ENCODE results near the gene BRD9.

DNA sequence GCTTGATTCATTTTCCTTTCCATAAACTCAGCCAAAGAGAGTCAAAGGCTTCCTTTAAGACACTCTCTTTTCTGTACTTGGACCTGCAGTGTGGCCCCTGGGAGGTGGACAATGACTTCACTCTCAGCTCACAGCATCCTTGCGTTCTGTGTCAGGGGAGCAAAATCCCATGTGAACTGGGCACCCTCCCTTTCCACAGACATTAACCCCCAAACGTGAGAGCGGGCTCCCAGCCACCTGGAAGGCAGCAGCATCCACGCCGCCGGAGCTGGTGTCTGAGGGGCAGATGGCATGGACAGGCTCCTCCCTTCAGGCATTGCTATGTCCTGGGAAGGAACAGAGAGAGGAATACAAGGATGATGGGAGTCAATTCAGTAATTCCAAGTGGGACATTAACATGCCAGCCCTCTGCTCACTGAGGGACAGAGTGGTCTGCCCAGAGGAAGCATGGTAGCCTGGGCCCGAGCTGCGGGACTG, 39.6 kb upstream of the BRD9 start:
- TF ChIP-seq GATA2 (IDR thresholded peaks at IDR 0.05; ENCODE audit: low read depth, low read length) (no peak), GATA3 (IDR thresholded peaks at IDR 0.05; ENCODE audit: low read depth, low read length) (no peak)

Measured in SH-SY5Y (cell line).